Cardiac muscle cell (in vitro differentiated cells and primary cell): ENCODE data around the gene MAP3K7. TPM values are rescaled to one million over a fixed set of nuclear protein-coding genes. Genes with fewer than 3 reads are reported as not detected.

Experiments used
- DNase-seq, 2 donors: peaks; one replicate each; pipeline versions ENCODE4 v3.0.0 to v3.0.0-alpha.2; 2010 to 2017; ENCODE audit warnings: low read depth in 1 of 2, low spot score in 1 of 2
- H3K27ac ChIP-seq: fragments of 200-600 bp; sonication (generic); 2 replicates; pipeline ENCODE4 v1.5.1; 2016
- H3K27me3 ChIP-seq: fragments of 200-600 bp; sonication (generic); 2 replicates; pipeline ENCODE4 v1.6.0; 2016; ENCODE audit warnings: control low read depth
- H3K36me3 ChIP-seq: fragments of 200-600 bp; sonication (generic); 2 replicates; pipeline ENCODE4 v1.5.1; 2016; ENCODE audit warnings: control low read depth
- H3K4me1 ChIP-seq: fragments of 200-600 bp; sonication (generic); 2 replicates; pipeline ENCODE4 v1.8.1; 2017; ENCODE audit warnings: low read depth, mild to moderate bottlenecking, mixed run types
- H3K4me3 ChIP-seq: fragments of 200-600 bp; sonication (generic); 2 replicates; pipeline ENCODE4 v1.5.1; 2016; ENCODE audit warnings: mild to moderate bottlenecking
- H3K9me3 ChIP-seq: fragments of 200-600 bp; sonication (generic); 2 replicates; pipeline ENCODE4 v1.5.1; 2017; ENCODE audit warnings: low read depth, mild to moderate bottlenecking, control low read depth
- polyA plus RNA-seq: library from polyadenylated mRNA; unstranded; fragments of >200 nt; fragmentation: Nextera tagmentation; extraction: Ambion mirVana; gene quantifications from 2 replicates; pipeline ENCODE4 v1.2.1, GENCODE V29; 2016
- total RNA-seq: library from RNA; depleted of rRNA; stranded (reverse); fragments of >200 nt; gene quantifications from 2 replicates; pipeline ENCODE4 v1.2.3, GENCODE V29; 2016
- TF ChIP-seq, protein P1 (sequence below): IDR thresholded peaks from 2 replicates; pipeline ENCODE4 v1.5.1; 2012; ENCODE audit warnings: low read depth, mild to moderate bottlenecking, low read length

The MAP3K7 gene
- total and polyA plus RNA-seq, 2 experiments from 2014 or later, result 31.9 to 37.6 TPM

DNA sequence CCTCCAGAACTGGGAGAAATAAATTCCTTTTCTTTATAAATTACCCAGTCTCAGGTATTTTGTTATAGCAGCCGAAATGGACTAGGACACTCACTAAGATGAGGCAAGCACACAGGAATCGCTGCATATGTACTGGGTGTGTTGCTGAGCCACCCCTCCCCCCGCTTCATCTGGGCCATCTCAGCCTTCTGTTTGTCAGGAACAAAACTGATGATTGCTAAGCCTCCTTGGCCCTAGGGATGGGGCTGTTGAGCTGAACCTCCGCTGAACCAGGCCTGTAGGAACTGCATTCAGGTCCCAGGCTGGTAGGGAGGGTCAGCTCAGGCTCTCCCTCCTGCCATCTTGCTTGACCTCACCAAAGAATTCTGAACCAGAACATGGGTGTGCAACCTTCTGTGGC is 108.6 kb downstream of the MAP3K7 start:
- TF ChIP-seq, protein P1, sequence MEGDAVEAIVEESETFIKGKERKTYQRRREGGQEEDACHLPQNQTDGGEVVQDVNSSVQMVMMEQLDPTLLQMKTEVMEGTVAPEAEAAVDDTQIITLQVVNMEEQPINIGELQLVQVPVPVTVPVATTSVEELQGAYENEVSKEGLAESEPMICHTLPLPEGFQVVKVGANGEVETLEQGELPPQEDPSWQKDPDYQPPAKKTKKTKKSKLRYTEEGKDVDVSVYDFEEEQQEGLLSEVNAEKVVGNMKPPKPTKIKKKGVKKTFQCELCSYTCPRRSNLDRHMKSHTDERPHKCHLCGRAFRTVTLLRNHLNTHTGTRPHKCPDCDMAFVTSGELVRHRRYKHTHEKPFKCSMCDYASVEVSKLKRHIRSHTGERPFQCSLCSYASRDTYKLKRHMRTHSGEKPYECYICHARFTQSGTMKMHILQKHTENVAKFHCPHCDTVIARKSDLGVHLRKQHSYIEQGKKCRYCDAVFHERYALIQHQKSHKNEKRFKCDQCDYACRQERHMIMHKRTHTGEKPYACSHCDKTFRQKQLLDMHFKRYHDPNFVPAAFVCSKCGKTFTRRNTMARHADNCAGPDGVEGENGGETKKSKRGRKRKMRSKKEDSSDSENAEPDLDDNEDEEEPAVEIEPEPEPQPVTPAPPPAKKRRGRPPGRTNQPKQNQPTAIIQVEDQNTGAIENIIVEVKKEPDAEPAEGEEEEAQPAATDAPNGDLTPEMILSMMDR, result no peak
- Histone ChIP-seq H3K4me1 (no peaks in the 10 kb centered on the region), H3K27ac (no peak overlapping the region), H3K36me3 (no peaks in the 10 kb centered on the region), H3K9me3 (no peaks in the 10 kb centered on the region), H3K27me3 (no peaks in the 10 kb centered on the region), H3K4me3 (no peak overlapping the region)
- no peak for DNase-seq

DNA sequence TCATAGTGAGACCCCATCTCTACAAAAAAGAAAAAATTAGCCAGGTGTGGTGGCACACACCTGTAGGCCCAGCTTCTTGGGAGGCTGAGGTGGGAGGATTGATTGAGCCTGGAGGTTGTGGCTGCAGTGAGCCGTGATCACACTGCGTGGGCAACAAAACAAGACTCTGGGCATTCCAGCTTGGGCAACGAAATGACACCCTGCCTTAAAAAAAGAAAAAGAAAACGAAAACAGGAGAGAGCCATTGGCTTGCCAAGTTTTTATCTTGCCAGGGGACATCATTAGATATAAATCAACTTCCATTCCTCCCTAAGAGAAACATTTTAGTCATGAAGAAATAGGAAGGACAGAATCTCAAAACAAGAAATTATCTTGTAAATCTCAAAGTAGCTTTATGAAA is 109.5 kb downstream of the MAP3K7 start:
- TF ChIP-seq, protein P1, result no peak
- no peaks in the 10 kb centered on the region for H3K27me3 ChIP-seq
- no peaks in the 10 kb centered on the region for H3K9me3 ChIP-seq
- DNase-seq, result no peak
- H3K4me3 ChIP-seq, result no peak overlapping the region
- H3K27ac ChIP-seq, result no peak overlapping the region
- H3K36me3 ChIP-seq, result no peaks in the 10 kb centered on the region
- H3K4me1 ChIP-seq, result no peaks in the 10 kb centered on the region

DNA sequence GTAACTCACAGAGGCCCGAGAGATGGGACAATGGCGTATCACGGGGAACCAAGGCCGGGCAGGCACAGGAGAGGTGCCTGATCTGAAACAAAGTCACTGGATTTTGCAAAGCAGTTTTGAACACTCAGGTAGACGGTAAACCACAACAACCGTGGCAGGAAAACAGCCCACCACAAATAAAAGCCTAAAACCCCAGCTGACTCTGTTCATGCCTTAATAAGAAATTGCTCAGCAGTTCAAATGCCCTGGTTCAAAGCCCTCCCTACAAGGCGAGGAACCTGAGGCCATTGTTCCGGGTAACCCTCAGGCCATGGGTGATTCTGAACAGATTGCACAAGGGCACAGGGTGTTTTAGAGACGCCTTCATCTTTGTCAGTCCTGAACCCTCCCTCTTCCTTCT is 114.2 kb downstream of the MAP3K7 start:
- Histone ChIP-seq H3K4me1 (peaks cover 7% of the 10 kb centered on the region), H3K9me3 (no peaks in the 10 kb centered on the region), H3K4me3 (no peak overlapping the region), H3K27ac (no peak overlapping the region), H3K36me3 (no peaks in the 10 kb centered on the region), H3K27me3 (no peaks in the 10 kb centered on the region)
- no peak for DNase-seq
- TF ChIP-seq, protein P1, result no peak

DNA sequence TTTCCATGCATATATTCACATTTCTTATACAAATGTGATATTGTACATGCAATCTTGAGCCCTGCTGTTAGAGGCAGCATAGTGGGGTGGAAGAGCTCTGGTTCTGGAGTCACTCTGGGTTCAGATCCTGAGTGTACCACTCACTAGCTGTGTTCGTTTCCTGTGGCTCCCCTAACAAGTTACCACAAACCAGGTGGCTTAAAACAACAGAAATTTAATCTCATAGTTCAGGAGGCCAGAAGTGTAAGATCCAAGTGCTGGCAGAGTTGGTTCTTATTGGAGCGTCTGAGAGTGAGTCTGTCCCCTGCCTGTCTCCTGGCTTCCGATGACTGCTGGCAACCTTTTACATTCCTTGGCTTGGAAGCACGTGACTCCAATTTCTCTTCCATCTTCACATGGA is 115.6 kb downstream of the MAP3K7 start:
- H3K27me3 ChIP-seq, result no peaks in the 10 kb centered on the region
- H3K4me1 ChIP-seq, result peaks cover 11% of the 10 kb centered on the region
- TF ChIP-seq, protein P1, result no peak
- no peaks in the 10 kb centered on the region for H3K36me3 ChIP-seq
- H3K4me3 ChIP-seq, result no peak overlapping the region
- no peaks in the 10 kb centered on the region for H3K9me3 ChIP-seq
- no peak overlapping the region for H3K27ac ChIP-seq
- no peak for DNase-seq

DNA sequence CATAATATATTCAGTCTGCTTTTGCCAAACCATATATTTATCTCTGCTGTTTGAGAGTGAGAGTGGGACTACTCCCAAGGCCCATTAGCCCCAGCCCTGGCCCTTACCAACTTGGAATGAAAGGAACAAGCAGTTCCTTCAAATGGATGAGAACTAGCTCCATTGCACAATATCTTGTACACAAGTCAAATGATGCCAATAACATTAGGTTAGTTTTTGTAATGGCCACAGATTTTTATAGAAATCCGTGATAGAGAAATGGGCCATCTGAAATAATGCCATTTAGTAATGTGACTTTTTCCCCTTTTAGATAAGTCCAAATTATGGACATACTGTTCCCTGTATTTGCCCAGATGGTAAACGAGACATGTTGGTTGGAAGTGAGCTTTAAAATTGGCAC is 117.0 kb downstream of the MAP3K7 start:
- no peaks in the 10 kb centered on the region for H3K27me3 ChIP-seq
- H3K27ac ChIP-seq, result no peak overlapping the region
- peak in 1 of 2 donors; percentile 37 for DNase-seq
- no peaks in the 10 kb centered on the region for H3K9me3 ChIP-seq
- TF ChIP-seq, protein P1, result no peak
- no peak overlapping the region for H3K4me3 ChIP-seq
- no peaks in the 10 kb centered on the region for H3K36me3 ChIP-seq
- H3K4me1 ChIP-seq, result peaks cover 11% of the 10 kb centered on the region

DNA sequence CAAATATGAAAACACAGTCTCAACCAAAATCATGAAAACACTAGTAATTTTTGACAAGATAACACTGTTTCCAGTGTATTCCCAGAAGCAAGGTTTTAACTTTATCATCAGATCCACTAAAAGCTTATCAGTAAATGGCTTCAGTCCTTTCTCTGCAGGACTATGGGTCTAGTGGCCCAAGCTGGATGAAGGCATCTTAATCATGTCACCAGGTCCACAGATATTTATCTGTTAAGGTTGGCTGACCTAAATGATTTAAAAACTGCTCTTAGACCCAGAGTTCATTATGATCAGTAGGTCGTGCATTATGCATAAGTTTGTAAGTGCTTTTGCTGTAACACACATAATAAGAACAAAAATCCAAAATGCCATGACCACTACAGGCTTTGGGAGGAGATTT is 118.0 kb downstream of the MAP3K7 start:
- DNase-seq, result no peak
- TF ChIP-seq, protein P1, result no peak

More for the DNA sequence above, 118.0 kb downstream of the MAP3K7 start:
- Histone ChIP-seq H3K4me3 (no peak overlapping the region), H3K27ac (no peak overlapping the region), H3K27me3 (no peaks in the 10 kb centered on the region), H3K4me1 (peaks cover 11% of the 10 kb centered on the region), H3K36me3 (no peaks in the 10 kb centered on the region), H3K9me3 (no peaks in the 10 kb centered on the region)
